H1 (cell line): ENCODE measurements around the gene MACROD2. TPM values are rescaled to one million over a fixed set of nuclear protein-coding genes. Genes with fewer than 3 reads are reported as not detected.

Source experiments
- CTCF ChIA-PET: fragments of 300-600 bp; sonication (Branson Sonifier 250); formaldehyde crosslinking; loops from one replicate; lab custom pipeline; 2021; ENCODE audit not compliant: partially characterized antibody; lab: Charles Lee
- POLR2A ChIA-PET: fragments of 300-600 bp; sonication (Branson Sonifier 250); formaldehyde crosslinking; loops from one replicate; lab custom pipeline; 2021; ENCODE audit warnings: inconsistent platforms; ENCODE audit not compliant: partially characterized antibody; lab: Charles Lee
- DNase-seq, 2 experiments: peaks; one replicate each; pipeline versions ENCODE4 v3.0.0 to v3.0.0-alpha.2; 2010 to 2022; ENCODE audit warnings: low spot score in 2 of 2, low read depth in 1 of 2, mixed read lengths in 1 of 2
- FAIRE-seq: peaks from 2 replicates; lab custom pipeline; 2011; peaks lifted over from hg19 to GRCh38; lab: Jason Lieb, UNC
- H2AFZ ChIP-seq: 2 replicates; pipeline ENCODE4 v1.8.1; 2012; ENCODE audit warnings: low read length, inconsistent platforms
- H2AK5ac ChIP-seq: 2 replicates; pipeline ENCODE4 v1.6.1; 2013; ENCODE audit warnings: low read depth, low read length
- H2BK120ac ChIP-seq: replicated peaks from 2 replicates; pipeline ENCODE3; 2013; ENCODE audit warnings: low read depth, low read length, inconsistent platforms
- H2BK12ac ChIP-seq: 2 replicates; pipeline ENCODE4 v1.6.1; 2013; ENCODE audit warnings: low read depth, low read length
- H2BK15ac ChIP-seq: 2 replicates; pipeline ENCODE4 v1.6.1; 2013; ENCODE audit warnings: low read length
- H2BK20ac ChIP-seq: 2 replicates; pipeline ENCODE4 v1.6.1; 2013; ENCODE audit warnings: low read length
- H2BK5ac ChIP-seq: 2 replicates; pipeline ENCODE4 v1.6.1; 2013; ENCODE audit warnings: low read depth, low read length
- H3K14ac ChIP-seq: 2 replicates; pipeline ENCODE4 v1.6.1; 2013; ENCODE audit warnings: inconsistent platforms; ENCODE audit not compliant: insufficient read length
- H3K18ac ChIP-seq: 2 replicates; pipeline ENCODE4 v1.6.1; 2013; ENCODE audit warnings: low read length; ENCODE audit errors: extremely low read depth
- H3K23ac ChIP-seq: 2 replicates; pipeline ENCODE4 v1.6.1; 2013; ENCODE audit warnings: inconsistent platforms; ENCODE audit not compliant: insufficient read length
- H3K23me2 ChIP-seq: 2 replicates; pipeline ENCODE4 v1.6.1; 2013; ENCODE audit warnings: low read depth, low read length
- H3K27ac ChIP-seq: 2 replicates; pipeline ENCODE4 v1.6.1; 2011; ENCODE audit warnings: low read depth, low read length, inconsistent platforms
- H3K27me3 ChIP-seq, 4 experiments: replicated peaks in 1 of 4; 1 replicate in 1 of 4; 2 replicates in 3 of 4; pipeline versions ENCODE4 v1.6.1 to v1.8.1; 2011 to 2013; ENCODE audit warnings: low read length in 3 of 4, mild to moderate bottlenecking in 3 of 4, inconsistent platforms in 2 of 4, mixed read lengths in 2 of 4, moderate library complexity in 1 of 4; ENCODE audit not compliant: control insufficient read depth in 3 of 4, insufficient read depth in 3 of 4; ENCODE audit errors: extremely low read depth in 1 of 4
- H3K36me3 ChIP-seq, 4 experiments: 2 replicates each; pipeline versions ENCODE4 v1.6.1 to v1.8.1; 2011 to 2013; ENCODE audit warnings: mild to moderate bottlenecking in 4 of 4, low read length in 3 of 4, moderate library complexity in 2 of 4, control low read depth in 1 of 4, inconsistent platforms in 1 of 4; ENCODE audit not compliant: insufficient read depth in 4 of 4, control insufficient read depth in 2 of 4
- H3K4ac ChIP-seq: replicated peaks from 2 replicates; pipeline ENCODE3; 2013; ENCODE audit warnings: low read length, low read depth, mixed read lengths, inconsistent platforms; ENCODE audit not compliant: insufficient read length
- H3K4me1 ChIP-seq, 4 experiments: replicated peaks in 1 of 4; 1 replicate in 1 of 4; 2 replicates in 3 of 4; pipeline versions ENCODE4 v1.6.1 to v1.8.1; 2011 to 2013; ENCODE audit warnings: low read length in 3 of 4, inconsistent platforms in 2 of 4, mixed read lengths in 1 of 4; ENCODE audit not compliant: insufficient read depth in 4 of 4, control insufficient read depth in 3 of 4
- H3K4me2 ChIP-seq, 2 experiments: 2 replicates each; pipeline versions ENCODE4 v1.6.1 to v1.8.1; 2011 to 2013; ENCODE audit warnings: low read depth in 2 of 2, low read length in 2 of 2, control low read depth in 1 of 2, inconsistent platforms in 1 of 2, mild to moderate bottlenecking in 1 of 2; ENCODE audit not compliant: insufficient read depth in 1 of 2
- H3K4me3 ChIP-seq, 4 experiments: fragments of 200-600, 300-600 bp in 1 of 4; sonication (generic), shearing (Covaris generic), sonication (Bioruptor Twin) in 1 of 4; 2 replicates each; pipeline versions ENCODE4 v1.5.1 to v1.8.1; 2011 to 2016; ENCODE audit warnings: low read length in 4 of 4, low read depth in 3 of 4, control low read depth in 2 of 4, inconsistent platforms in 2 of 4, mild to moderate bottlenecking in 2 of 4, mixed read lengths in 1 of 4, moderate library complexity in 1 of 4; ENCODE audit not compliant: insufficient read depth in 2 of 4; ENCODE audit errors: extremely low read depth in 1 of 4
- H3K56ac ChIP-seq: replicated peaks from 2 replicates; pipeline ENCODE3; 2013; ENCODE audit warnings: low read depth, mild to moderate bottlenecking, mixed read lengths, low read length, inconsistent platforms; ENCODE audit not compliant: insufficient read length
- H3K79me1 ChIP-seq: 2 replicates; pipeline ENCODE4 v1.6.1; 2013; ENCODE audit warnings: low read depth, low read length, control low read depth
- H3K79me2 ChIP-seq, 2 experiments: 2 replicates each; pipeline versions ENCODE4 v1.6.1 to v1.8.1; 2012 to 2013; ENCODE audit warnings: low read length in 2 of 2, mild to moderate bottlenecking in 2 of 2, inconsistent platforms in 1 of 2; ENCODE audit not compliant: insufficient read depth in 2 of 2, control insufficient read depth in 1 of 2
- H3K9ac ChIP-seq, 4 experiments: replicated peaks in 1 of 4; 1 replicate in 1 of 4; 2 replicates in 3 of 4; pipeline versions ENCODE4 v1.6.1 to v1.8.1; 2011 to 2013; ENCODE audit warnings: low read depth in 3 of 4, low read length in 3 of 4, control low read depth in 2 of 4, mild to moderate bottlenecking in 2 of 4, moderate library complexity in 2 of 4, inconsistent platforms in 1 of 4; ENCODE audit errors: extremely low read depth in 1 of 4
- H3K9me3 ChIP-seq, 2 experiments: 2 replicates each; pipeline versions ENCODE4 v1.6.1 to v1.8.1; 2012 to 2013; ENCODE audit warnings: mild to moderate bottlenecking in 2 of 2, moderate library complexity in 2 of 2, control low read depth in 1 of 2, inconsistent platforms in 1 of 2, low read depth in 1 of 2, low read length in 1 of 2, mixed read lengths in 1 of 2; ENCODE audit not compliant: insufficient read depth in 2 of 2
- H4K20me1 ChIP-seq, 2 experiments: replicated peaks in 1 of 2; 2 replicates each; pipeline versions ENCODE3 to v1.8.1; 2011 to 2013; ENCODE audit warnings: inconsistent platforms in 2 of 2, low read length in 2 of 2, mild to moderate bottlenecking in 1 of 2; ENCODE audit not compliant: insufficient read depth in 2 of 2, control insufficient read depth in 1 of 2
- H4K5ac ChIP-seq: 2 replicates; pipeline ENCODE4 v1.6.1; 2013; ENCODE audit warnings: low read length, low read depth, mixed read lengths, inconsistent platforms; ENCODE audit not compliant: insufficient read length
- H4K8ac ChIP-seq: 2 replicates; pipeline ENCODE4 v1.8.0; 2013; ENCODE audit warnings: mild to moderate bottlenecking, moderate library complexity, low read length, inconsistent platforms; ENCODE audit not compliant: insufficient read depth; ENCODE audit errors: extremely low read depth
- H4K91ac ChIP-seq: replicated peaks from 2 replicates; pipeline ENCODE3; 2013; ENCODE audit warnings: low read length, mixed read lengths, inconsistent platforms; ENCODE audit not compliant: insufficient read length
- CBX8 ChIP-seq: fragments of 300-800, 300-1000 bp; sonication (generic); IDR thresholded peaks from 2 replicates; pipeline ENCODE4 v1.7.1; 2016; ENCODE audit warnings: low read depth, low read length, borderline replicate concordance
- SIX5 ChIP-seq: IDR thresholded peaks from 2 replicates; pipeline ENCODE4 v1.6.1; 2011; ENCODE audit warnings: mild to moderate bottlenecking, low read depth, low read length
- WGBS, 2 experiments: shearing (Covaris generic) in 1 of 2; methylation state at CpG; one replicate each; pipeline versions ENCODE4 v1.1.6 to v1.1.7; 2013 to 2015; ENCODE audit warnings: low lambda C conversion rate in 2 of 2, mixed read lengths in 2 of 2, inconsistent platforms in 1 of 2, low coverage in 1 of 2, missing lambda C conversion rate in 1 of 2; ENCODE audit not compliant: insufficient replicate concordance in 2 of 2, insufficient coverage in 1 of 2, insufficient read length in 1 of 2; ENCODE audit errors: extremely low coverage in 1 of 2, missing lambda C conversion rate in 1 of 2; 5-methylcytosine and 5-hydroxymethylcytosine counted together
- polyA plus RNA-seq, 7 experiments: library from polyadenylated mRNA; depleted of rRNA in 3 of 7; stranded (reverse) in 5 of 7; unstranded in 2 of 7; fragments of >200 nt in 5 of 7; fragments of 200-250 nt in 2 of 7; gene quantifications; 1 replicate in 5 of 7; 2 replicates in 1 of 7; 4 replicates in 1 of 7; pipeline versions ENCODE4 v1.2.1 to v1.2.3, GENCODE V29; 2011 to 2013; ENCODE audit warnings: missing spikeins in 2 of 7, mixed read lengths in 2 of 7
- total RNA-seq: library from RNA; stranded (reverse); fragmentation: NEBNext Ultra II Directional; extraction: Animal tissue kit (Norgen Biotek cat#: 25700); gene quantifications from 2 replicates; pipeline ENCODE4 v1.2.1, GENCODE V29; 2021

Gene MACROD2
- total and polyA plus RNA-seq, 2 of the 8 experiments (the other 6 are each of a cell fraction or from before 2014, with no cell fraction given): 0.70 to 3.9 TPM

DNA sequence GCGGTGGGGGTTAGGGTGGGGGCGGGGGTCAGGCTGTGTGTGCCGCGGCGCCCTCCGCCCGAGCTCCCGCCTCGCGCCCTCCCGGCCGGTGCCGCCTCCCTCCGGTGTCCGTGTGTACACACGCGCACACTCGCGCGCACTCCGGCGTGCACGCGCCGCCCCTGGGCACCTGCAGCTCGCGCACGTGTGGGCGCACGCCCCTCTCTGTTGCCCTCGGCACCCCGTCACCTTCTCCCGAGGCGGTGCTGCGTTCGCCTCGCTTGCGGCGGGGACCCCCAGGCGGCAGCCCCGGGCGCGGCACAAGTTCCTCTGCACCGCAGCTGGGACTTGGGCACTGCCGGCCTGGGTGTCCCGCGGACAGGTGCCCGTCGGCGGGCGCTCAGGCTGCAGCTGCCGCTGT lies 525 bp downstream of the MACROD2 start:
- Histone ChIP-seq H2BK15ac (no peak overlapping the region), H3K9ac (no peak overlapping the region), H3K9me3 (peaks cover 0 to 3% of the 10 kb centered on the region in 2 experiments; a peak in 1 of 4 replicates), H4K91ac (no peak overlapping the region), H3K79me1 (no peaks in the 10 kb centered on the region), H3K56ac (no peak overlapping the region), H3K27ac (no peak overlapping the region), H4K5ac (no peak overlapping the region), H3K14ac (no peak overlapping the region), H3K36me3 (no peaks in the 10 kb centered on the region), H2BK20ac (no peak overlapping the region), H3K4ac (no peak overlapping the region), H2BK120ac (no peak overlapping the region), H2BK5ac (no peak overlapping the region), H3K23me2 (peaks cover 10% of the 10 kb centered on the region; the same call in 1 of the 2 replicates), H3K79me2 (no peaks in the 10 kb centered on the region), H2AFZ (no peak overlapping the region), H3K27me3 (peaks cover 0 to 11% (median 6%) of the 10 kb centered on the region in 4 experiments; a peak in 5 of 7 replicates), H4K20me1 (no peaks in the 10 kb centered on the region), H2BK12ac (no peak overlapping the region), H3K23ac (no peak overlapping the region), H3K4me2 (peak overlapping the region; percentile 70 to 85), H2AK5ac (no peak overlapping the region), H3K18ac (no peak overlapping the region), H3K4me1 (peaks cover 0 to under 1% (median under 1%) of the 10 kb centered on the region in 4 experiments; a peak in 2 of 7 replicates), H4K8ac (no peak overlapping the region), H3K4me3 (peak overlapping the region; percentile 58 to 77 (median 61))
- FAIRE-seq: no peak
- 0% methylated on average over 9 of the region's 52 CpGs; no CpG with 5 or more reads in 1 of the 2 experiments for WGBS, 2 experiments
- ChIA-PET POLR2A (interaction anchor here (1.1 kb wide), 1 partner anchor 9 kb away, joined by 3 read pairs; no protein-coding TSS in a partner anchor), CTCF (interaction anchor here (1.2 to 1.7 kb wide), 4 partner anchors 20 to 178 kb away, joined by 3 to 4 read pairs (median 4); no protein-coding TSS in a partner anchor)
- peak in 1 of 2 experiments; percentile 75 for DNase-seq
- TF ChIP-seq SIX5 (no peak), CBX8 (no peak)
